ENCODE data around the gene B4GALNT4.

DNA sequence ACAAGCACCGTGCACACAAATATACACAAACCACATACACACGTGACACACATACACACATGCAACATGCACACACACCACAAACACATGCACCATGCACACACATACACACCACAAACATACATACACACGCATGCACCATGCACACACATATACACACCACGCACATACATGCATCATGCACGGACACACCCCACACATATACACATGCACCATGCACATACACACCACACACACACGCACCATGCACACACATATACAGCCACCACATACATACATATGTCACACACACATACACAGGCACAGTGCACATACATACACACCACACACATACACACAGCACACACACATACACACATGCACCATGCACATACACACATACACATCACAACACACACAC is 12.7 kb upstream of the B4GALNT4 start:
- TF ChIP-seq, protein P1, sequence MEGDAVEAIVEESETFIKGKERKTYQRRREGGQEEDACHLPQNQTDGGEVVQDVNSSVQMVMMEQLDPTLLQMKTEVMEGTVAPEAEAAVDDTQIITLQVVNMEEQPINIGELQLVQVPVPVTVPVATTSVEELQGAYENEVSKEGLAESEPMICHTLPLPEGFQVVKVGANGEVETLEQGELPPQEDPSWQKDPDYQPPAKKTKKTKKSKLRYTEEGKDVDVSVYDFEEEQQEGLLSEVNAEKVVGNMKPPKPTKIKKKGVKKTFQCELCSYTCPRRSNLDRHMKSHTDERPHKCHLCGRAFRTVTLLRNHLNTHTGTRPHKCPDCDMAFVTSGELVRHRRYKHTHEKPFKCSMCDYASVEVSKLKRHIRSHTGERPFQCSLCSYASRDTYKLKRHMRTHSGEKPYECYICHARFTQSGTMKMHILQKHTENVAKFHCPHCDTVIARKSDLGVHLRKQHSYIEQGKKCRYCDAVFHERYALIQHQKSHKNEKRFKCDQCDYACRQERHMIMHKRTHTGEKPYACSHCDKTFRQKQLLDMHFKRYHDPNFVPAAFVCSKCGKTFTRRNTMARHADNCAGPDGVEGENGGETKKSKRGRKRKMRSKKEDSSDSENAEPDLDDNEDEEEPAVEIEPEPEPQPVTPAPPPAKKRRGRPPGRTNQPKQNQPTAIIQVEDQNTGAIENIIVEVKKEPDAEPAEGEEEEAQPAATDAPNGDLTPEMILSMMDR (IDR thresholded peaks at IDR 0.05; ENCODE audit: insufficient read depth, low read depth, low read length): no peak
- no peak for TF ChIP-seq EZH2 (IDR thresholded peaks at IDR 0.05; ENCODE audit: insufficient read depth, low read length)
